GM18508 (cell line): ENCODE measurements around the gene ERC2.

Source experiments
- ATAC-seq: cut with Tn5 transposase; IDR thresholded peaks from one replicate; pipeline ENCODE4 v1.9.1; 2021; ENCODE audit warnings: moderate number of reproducible peaks; ENCODE audit not compliant: insufficient read depth, unreplicated experiment

The ERC2 gene

DNA sequence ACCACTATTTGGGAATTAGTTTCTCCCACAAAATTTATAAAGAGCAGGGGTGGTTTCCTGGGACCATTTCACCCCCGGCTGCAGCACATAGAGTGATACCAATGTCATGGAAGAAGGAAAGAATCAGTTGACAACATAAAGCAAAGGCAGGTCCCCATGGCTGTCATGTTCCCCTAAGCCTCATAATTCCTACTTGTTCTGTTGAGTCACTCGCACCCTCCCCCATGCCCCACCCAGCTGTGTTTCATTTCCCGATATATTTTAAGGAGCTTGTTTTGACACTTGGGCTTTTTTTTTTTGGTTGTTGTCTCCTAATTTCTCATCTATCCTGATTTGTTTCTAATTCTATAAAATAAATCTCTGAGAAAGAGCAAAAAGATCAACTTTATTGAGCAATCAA is 24.9 kb downstream of the ERC2 start:
- no peak for ATAC-seq

DNA sequence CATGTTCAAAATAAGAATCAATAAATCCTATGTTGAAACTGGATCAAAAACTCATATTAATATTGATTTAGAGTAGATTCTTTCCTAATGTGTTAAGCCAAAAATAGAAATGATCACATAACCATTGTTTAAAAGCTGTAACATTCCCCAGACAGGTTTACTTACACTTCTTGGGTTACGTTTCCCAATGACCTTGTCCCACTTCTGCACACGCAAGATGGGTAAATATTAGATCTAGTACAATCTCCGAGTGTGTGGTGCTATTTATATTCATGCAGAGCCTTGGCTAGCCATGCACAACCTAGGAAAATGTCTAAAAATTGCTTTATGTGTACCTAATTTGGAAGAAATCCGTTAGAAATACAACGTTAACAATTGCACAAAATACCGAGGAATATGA is 39.6 kb downstream of the ERC2 start:
- no peak for ATAC-seq

DNA sequence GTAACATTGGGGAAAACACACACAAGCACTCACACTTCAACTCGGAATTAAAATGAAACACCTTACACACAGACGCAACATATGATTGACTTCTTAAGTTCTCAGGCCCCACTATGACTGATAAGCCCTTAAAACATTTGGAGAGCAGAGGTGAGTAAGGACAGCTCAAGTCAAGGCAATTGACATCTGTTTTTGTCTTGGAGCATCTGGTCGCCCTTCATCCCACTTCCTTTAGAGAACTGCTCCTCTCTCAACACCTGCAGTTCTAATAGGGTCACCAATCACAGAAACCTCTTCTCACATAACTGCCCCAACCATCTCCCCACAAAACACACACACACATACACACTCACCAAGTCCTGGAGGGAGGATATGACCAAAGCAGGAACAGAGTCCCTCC is 43.4 kb downstream of the ERC2 start:
- ATAC-seq = no peak

DNA sequence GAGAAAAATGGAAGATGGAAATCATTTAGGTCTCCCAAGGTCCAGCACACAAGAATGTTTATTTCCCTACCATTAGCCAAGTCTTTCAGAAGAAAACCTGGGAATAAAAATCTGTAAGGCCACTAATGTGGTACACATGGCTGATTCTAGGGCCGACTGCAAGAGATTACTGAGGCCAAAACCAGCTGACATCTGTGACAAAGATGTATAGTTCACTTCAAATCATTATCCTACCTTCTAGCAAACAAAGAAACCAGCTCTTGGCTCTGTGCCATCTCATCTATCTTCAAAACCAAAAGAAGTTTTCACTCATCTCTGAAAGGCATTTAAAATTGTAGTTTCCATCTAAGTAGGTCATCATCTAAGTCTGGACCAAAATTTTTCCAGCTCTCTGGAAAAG is 43.9 kb downstream of the ERC2 start:
- ATAC-seq = no peak

DNA sequence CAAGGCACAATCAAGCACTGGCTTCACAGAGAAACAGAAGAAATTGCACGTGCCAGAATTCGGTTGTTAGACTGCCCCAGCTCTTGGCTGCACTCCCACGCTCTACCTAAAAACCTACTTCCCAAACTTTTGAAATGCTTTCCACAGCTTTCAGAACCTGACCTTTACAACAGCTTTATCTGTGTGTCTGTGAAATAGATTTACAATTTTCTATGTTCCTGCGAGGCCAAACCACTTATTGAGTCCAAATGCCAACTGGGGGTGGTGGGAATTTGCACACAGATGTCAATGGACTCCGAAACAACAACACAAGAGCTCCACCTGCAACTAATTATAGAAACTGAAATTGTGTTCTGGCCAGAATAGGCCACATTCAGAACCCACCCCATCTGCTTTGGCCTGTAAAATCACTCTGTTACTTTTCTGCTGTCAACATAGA is 44.6 kb downstream of the ERC2 start:
- no peak for ATAC-seq

DNA sequence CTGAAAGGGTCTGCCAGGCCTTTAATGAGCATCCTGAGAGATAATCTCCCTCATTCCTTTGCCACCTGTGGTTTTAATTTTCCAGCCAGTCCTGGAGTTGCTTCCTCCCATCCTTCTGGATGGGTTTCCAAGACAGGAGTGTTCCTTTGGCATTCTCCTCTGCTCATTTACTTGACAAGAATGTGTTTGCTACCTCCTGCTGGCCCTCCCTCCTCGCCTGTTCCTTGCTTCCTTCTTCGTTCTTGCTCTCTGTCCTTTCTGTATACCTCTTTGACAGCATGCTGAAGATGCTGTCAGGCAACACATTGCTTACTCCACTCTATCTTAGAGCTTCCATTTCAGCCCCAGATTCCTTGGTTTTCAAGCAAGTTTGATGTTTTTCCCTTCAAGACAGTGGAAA is 46.0 kb downstream of the ERC2 start:
- ATAC-seq = no peak

DNA sequence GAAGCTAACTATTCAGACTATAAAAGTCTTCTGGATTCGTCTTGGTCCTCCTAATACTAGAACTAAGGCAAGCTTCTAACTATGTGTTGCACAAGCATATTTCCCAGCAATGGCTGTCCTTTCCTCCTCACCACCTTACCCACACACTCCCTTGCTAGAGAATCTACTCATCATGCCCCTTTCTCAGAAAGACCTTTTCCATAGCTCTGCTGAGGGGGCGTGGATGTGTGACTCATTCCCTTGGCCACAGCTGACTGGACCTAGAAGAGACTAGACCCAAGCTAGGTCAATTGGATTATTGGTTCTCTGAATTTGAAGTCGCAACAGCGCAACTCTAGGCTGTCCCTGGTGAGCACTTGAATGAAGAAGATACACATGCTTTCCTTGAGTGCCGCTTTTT is 47.1 kb downstream of the ERC2 start:
- ATAC-seq = no peak

DNA sequence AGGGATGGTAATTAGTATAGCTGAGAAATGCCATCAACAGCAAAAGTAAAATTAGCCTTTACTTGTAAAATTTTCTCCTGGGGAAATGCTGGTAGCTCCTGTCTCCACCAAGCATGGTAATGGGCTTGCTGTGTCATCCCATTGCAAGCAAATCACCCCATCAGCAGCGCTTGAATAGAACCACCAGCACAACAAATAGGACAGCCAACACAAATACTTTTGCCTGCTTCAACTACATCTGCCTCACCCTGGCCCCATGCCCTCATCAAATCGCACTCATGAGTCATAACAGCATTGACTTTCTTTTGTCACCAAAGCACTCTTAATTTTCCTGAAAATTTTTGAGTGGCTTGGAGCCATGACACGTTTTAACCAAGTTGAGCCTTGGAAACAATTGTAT is 52.6 kb downstream of the ERC2 start:
- ATAC-seq = no peak

DNA sequence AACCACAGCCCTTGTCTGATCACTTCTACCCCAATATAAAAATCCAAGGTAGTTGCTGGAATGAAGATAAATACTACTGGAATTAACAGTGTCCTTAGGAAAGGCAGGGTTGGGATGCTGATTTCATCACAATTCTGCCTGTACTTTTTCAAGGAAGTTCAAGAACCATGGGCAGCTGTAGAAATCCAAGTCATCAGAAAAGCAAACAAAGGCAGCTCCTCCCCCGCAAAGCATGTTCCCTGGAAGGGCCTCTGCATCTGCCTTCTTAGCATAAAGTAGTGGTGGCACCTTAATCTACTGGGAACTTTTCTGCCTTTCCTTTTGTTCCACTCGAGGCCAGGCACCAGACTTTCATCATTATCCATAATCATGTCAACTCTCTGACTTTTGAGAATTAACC is 54.4 kb downstream of the ERC2 start:
- ATAC-seq = no peak

DNA sequence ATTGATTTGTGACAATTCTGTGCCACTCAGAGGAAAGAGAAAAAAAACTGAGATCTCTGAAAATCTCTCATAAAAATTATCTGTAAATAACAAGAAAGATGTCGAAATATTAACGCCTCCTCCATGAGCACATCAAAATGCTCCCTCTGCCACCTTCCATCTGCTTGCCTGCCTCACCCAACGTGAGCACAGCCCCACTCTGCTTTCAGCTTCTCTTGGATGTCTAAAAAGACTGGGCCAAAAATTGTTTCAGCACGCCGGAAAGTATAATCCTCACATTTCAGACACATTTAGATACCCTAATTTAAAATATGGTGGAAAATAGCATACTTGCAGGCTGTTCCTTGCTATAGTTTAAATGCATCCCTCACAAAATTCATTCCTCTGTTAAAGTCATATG is 57.1 kb downstream of the ERC2 start:
- ATAC-seq = no peak

DNA sequence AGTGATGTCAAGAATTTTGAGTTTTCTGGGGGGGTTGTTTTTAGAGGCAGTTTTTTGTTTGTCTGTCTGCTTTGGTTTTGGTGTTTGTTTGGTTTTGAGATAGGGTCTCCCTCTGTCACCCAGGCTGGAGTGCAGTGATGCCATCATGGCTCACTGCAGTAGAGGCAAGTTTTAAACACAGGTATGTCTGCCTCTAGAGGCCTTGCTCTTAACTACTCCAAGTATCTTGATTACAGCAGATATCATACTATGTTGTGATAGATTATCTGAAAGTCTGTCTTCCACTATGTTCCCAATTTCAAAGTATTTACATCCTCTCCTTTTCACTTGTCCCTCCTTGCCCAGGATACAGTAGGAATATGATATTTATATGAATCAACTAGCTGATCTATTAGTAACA is 57.7 kb downstream of the ERC2 start:
- ATAC-seq = no peak

DNA sequence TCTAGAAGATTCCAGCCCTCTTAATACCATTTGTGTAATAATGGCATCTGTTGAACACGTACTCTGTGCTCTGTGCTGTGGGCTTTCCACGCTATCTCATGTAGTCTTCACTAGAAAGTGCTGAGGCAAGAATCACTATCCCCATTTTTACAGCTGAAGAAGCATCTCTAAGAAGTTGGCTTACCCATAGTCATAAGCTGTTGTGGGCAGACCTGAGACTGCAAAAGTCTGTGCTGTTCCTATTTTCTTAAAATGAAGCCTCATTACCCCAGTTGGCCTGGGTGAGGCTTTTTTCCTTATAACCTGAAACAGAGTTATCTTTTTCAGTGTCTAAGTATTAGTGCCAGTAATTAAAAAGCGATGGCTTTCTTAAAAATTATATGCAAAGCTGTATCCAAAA is 58.5 kb downstream of the ERC2 start:
- no peak for ATAC-seq

DNA sequence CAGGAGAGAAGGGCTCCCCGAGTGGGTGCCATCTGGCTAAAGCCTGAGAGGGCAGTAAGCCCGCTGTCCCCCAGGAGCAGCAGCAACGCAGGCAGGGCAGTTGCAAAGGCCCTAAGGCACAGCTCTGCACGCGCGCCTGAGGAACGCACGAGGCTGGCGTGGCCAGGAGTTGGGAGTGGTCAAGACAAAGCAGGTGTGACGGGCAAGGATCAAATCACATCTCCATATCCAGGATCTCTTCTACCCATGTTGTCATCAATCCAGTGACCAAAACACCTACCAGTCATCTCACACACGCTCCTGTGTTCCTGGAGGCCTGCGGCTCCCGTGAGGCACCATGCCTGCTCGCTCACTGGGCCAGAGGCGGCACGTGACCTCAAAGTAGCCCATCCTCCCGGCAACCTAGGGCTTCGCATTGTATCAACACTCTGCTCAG is 59.5 kb downstream of the ERC2 start:
- no peak for ATAC-seq

DNA sequence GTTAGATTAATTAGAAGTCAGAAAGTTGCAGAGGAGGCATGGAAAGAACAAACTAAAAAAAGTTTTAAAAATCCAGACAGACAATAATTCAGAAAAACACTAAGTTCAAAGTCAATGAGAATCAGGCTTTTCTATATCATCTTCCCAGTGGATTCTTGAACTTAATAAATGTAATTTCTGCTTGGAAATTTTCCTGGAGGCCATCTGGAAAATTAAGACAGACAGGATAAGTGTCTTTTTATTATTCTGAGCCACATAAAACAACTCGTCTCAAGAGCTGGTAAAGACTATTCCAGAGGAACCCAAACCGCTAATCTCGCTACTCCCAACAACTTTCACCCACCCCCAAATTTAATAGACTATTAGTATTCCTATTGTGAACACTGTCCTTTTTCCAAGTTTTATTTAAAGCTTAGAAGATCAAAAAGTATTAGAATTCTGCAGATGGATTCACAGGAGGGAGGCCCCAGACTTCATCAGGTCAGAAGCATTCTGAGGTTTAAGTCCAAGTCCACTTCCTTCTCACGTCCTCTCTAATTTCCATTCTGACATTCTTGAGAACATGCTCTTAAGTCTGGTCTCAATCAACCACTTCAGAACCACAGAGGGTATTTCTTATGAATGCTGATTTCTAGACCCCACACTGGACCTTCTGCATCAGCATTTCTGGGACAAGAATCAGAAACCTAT is 61.3 kb downstream of the ERC2 start:
- no peak for ATAC-seq

DNA sequence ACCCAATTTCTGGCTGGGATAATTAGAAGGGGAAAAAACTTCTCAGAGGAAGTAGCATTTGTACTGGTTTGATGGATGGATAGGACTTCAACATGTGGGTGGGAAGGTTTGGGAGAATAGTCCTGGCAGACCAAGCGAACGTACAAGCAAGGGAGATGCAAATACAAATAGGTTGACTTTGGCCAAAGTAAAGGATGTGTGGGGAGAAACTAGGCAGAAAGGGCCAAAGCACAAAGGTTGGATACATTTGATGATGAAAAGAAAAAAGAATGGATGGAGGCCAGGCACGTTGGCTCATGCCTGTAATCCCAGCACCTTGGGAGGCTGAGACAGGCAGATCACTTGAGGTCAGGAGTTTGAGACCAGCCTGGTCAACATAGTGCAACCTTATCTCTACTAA is 63.4 kb downstream of the ERC2 start:
- ATAC-seq = no peak

DNA sequence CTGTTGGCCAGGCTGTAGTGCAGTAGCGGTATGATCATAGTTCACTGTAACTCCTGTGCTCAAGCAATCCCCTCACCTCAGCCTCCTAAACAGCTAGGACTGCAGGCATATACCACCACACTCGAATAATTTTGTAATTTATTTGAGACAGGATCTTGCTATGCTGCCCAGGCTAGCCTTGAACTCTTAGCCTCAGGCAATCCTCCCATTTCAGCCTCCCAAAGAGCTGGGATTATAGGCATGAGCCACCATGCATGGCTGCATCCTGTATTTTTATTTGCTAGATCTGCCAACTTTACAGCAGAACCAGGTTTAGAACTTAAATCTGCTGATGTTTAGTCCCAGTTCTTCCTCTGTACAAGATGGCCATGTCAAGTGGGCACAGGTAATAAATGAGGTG is 69.6 kb downstream of the ERC2 start:
- no peak for ATAC-seq

DNA sequence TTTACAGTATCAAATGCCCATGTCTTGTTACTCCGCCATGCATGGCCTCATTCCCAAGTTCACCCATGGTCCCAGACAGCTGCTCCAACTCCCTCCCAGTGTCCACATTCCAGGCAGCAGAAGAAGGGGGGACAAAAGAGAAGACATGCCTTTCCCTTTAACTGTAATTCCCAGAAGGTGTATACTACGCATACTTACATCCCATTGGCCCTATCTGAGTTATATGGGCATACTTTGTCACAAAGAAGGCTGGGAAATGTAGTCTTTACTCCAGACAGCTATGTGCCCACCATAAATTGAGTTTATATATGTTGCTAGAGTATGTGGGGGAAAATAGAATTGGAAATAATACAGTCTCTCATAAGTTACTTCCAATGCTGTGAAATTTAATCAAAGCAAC is 70.5 kb downstream of the ERC2 start:
- no peak for ATAC-seq

DNA sequence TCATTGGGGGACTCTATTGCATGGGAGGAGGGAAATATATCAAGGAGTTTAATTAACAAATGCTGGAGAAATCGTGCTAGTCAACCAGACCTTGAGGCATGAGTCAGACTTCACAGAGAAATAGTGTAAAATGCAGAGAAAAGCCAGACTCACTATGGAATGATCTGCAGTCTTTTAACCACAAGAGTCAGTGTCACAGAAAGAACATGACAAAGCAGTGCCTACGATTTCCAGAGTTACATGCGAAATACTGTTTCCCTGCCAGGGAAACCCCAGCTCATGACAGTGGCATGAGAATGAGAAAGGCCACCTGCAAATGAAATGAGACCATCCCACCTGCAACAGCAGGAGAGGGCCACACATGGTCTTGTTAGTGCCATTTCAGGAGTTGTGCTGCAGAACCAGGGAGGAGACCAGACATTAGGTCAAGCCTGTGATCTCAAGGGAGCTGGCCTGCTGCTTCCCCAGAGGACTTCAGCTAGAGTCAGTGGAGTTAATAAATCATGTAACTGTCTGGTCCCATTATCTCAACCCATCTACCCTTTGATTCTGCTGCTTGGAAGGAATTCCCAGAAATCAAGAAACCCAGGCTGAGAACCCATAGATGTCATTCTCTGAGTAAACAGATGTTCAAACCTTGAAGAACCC is 79.0 kb downstream of the ERC2 start:
- no peak for ATAC-seq

DNA sequence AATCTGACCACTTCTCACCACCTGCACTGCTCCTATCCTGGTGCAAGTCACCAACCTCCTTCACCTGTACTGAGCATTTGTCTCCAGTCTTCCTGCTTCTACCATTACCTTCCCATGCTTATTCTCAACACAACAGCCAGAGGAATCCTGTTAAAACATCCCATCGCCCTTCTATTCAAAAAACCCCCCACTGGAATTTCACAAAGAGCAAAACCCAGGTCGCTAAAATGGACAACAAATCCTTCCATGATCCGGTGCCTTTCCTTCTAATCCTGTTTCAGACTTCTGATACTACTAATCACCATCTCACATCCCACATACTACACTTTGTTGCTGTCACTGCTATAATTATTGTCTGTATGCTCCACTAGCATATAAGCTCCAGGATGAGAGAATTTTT is 85.2 kb downstream of the ERC2 start:
- no peak for ATAC-seq

DNA sequence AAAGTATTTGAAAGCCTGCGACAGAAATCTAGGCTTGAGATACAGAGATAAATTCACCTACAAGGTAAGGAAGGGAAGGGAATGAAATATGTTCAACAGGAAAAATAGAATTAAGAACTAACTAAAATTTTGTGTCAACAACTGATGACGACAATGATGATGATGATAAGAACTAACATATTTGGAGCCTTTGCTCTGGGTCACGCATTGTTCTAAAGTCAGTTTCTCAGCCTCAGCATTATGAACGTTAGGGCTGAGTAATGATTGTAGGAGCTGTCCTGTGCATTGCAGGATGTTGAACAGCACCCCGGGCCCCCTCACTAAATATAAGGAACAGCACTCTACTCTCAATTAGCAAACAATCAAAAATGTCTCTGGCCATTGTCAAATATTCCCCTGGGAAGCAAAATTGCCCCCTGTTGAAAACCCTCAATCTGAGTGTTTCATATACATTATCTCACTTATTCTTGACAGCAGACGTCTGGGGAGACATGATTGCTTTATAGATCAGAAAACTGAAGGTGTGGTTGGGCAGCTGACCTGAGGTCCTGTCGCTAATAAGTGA is 88.5 kb downstream of the ERC2 start:
- no peak for ATAC-seq

DNA sequence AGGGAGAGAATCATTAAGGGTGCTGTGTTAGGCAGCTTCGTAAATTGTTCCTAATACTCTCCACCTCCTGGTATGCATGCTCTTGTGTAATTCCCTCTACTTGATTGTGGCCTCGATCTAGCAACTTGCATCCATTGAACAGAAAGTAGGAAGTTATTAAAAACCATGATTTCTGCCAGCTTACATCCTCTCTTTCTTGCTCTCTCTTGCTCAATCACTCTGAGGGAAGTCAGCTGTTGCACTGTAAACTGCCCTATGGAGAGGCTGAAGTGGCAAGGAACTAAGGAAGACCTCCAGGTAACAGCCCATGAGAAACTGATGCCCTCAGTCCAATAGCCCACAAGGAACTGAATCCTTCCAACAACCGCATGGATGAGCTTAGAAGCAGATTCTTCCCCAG is 92.6 kb downstream of the ERC2 start:
- ATAC-seq = no peak

DNA sequence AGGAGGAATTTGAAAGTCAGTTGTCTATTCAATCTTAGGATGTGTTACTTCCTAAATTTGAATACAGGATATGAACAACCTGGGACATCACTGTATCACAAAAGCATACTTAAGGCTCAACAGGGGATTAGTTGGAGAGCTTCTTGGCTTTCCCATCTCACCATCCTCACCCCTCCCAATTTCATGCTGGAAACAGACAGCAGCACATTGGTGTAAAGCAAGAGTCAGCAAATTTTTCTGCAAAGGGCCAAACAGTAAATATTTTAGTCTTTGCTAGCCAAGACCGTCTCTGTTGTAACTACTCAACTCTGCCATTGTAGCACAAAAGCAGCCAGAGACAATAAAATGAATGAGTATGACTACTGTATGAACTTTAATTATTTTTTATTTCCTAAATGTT is 94.9 kb downstream of the ERC2 start:
- no peak for ATAC-seq
